Activated CD4-positive, alpha-beta T cell treated with anti-CD3 and anti-CD28 coated beads, Interleukin-2, amount 50 U/mL, for 4 hours (primary cell): ENCODE data around the gene ALK.

ENCODE experiments used
- DNase-seq, 2 experiments: peaks; one replicate each; pipeline ENCODE4 v3.0.0-alpha.2; 2020

The ALK gene

GRCh38 chr2:29482348-29482747 lies 439.0 kb downstream of the ALK start:
- DNase-seq: no peak

- DNase-seq: no peak
Observed at GRCh38 chr2:29481313-29481712, 440.1 kb downstream of the ALK start.

- no peak for DNase-seq
Observed at GRCh38 chr2:29480426-29480825, 441.0 kb downstream of the ALK start.

GRCh38 chr2:29479401-29479800 lies 442.0 kb downstream of the ALK start:
- DNase-seq: no peak

GRCh38 chr2:29478641-29479040 lies 442.7 kb downstream of the ALK start:
- DNase-seq: no peak

GRCh38 chr2:29477186-29477585 lies 444.2 kb downstream of the ALK start:
- DNase-seq: no peak

GRCh38 chr2:29475499-29475898 lies 445.9 kb downstream of the ALK start:
- DNase-seq: no peak

- DNase-seq: no peak
Observed at GRCh38 chr2:29469961-29470360, 451.4 kb downstream of the ALK start.

GRCh38 chr2:29469516-29469915 lies 451.9 kb downstream of the ALK start:
- no peak for DNase-seq

GRCh38 chr2:29463181-29463900 lies 458.0 kb downstream of the ALK start:
- no peak for DNase-seq

GRCh38 chr2:29462293-29462692 lies 459.1 kb downstream of the ALK start:
- DNase-seq: no peak

- DNase-seq: no peak
Observed at GRCh38 chr2:29460190-29460589, 461.2 kb downstream of the ALK start.

- no peak for DNase-seq
Observed at GRCh38 chr2:29459445-29460179, 461.8 kb downstream of the ALK start.

GRCh38 chr2:29456429-29456828 lies 465.0 kb downstream of the ALK start:
- no peak for DNase-seq

- no peak for DNase-seq
Observed at GRCh38 chr2:29455200-29455860, 466.1 kb downstream of the ALK start.

- DNase-seq: no peak
Observed at GRCh38 chr2:29452036-29452435, 469.4 kb downstream of the ALK start.

GRCh38 chr2:29450596-29451222 lies 470.7 kb downstream of the ALK start:
- no peak for DNase-seq

- DNase-seq: no peak
Observed at GRCh38 chr2:29449499-29449898, 471.9 kb downstream of the ALK start.

GRCh38 chr2:29448096-29448688 lies 473.2 kb downstream of the ALK start:
- no peak for DNase-seq

- no peak for DNase-seq
Observed at GRCh38 chr2:29447513-29447912, 473.9 kb downstream of the ALK start.

GRCh38 chr2:29446847-29447246 lies 474.5 kb downstream of the ALK start:
- DNase-seq: no peak

- DNase-seq: no peak
Observed at GRCh38 chr2:29444150-29444549, 477.2 kb downstream of the ALK start.

- DNase-seq: no peak
Observed at GRCh38 chr2:29443627-29444026, 477.8 kb downstream of the ALK start.
